Suppressor macrophage (primary cell): ENCODE measurements around the gene STXBP6.

Source experiments
- DNase-seq, 4 experiments: peaks; one replicate each; pipeline ENCODE4 v3.0.0-alpha.2; 2020 to 2022

STXBP6 gene

GRCh38 chr14:25014440-25014839 lies 35.5 kb downstream of the STXBP6 start:
- DNase-seq = no peak

GRCh38 chr14:25011095-25011494 lies 38.9 kb downstream of the STXBP6 start:
- DNase-seq = no peak

GRCh38 chr14:25010471-25010870 lies 39.5 kb downstream of the STXBP6 start:
- DNase-seq = no peak

GRCh38 chr14:25009891-25010290 lies 40.1 kb downstream of the STXBP6 start:
- no peak for DNase-seq

GRCh38 chr14:25007832-25008231 lies 42.1 kb downstream of the STXBP6 start:
- no peak for DNase-seq

- DNase-seq = no peak
These were observed 42.8 kb downstream of the STXBP6 start for GRCh38 chr14:25006961-25007795.

- no peak for DNase-seq
These were observed 43.9 kb downstream of the STXBP6 start for GRCh38 chr14:25006031-25006430.

DNA sequence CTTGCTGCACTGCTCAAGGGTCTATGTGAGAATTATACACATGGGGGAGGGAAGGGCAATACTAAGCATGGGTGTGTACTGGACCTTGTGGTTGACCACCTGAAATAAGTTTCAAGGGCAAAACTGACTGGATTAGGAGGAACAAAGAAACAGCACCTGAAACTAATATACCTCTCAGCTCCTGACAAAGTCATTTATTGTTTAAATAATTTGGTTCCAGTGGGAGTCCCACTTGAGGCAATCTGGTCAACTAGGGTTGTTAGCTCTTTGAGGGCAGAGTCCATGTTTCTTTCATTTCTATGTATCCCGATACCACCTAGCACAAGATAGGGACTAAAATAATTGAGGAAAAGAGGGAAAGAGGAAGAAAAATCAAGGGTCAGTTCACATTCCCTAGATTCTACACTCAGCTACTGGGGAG lies 45.5 kb downstream of the STXBP6 start:
- DNase-seq = no peak

- DNase-seq = no peak
These were observed 46.4 kb downstream of the STXBP6 start for GRCh38 chr14:25003537-25003936.

DNA sequence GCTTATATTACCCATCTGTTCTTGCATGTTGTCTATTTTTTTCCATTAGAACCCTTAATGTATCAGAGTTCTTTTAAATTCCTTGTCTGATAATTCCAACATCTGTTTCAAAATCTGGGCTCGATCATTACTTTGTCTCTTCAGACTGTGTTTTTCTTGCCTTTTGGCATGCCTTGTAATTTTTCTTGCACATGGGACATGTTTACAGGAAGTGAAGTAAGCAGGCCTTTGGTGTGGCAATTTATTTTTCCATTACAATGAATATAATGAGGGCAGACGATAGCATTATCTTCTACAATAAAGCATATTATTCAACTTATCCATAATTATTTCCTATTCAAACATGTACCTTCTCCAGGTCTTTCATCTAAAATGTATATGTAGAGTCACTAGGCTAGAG lies 48.3 kb downstream of the STXBP6 start:
- DNase-seq = no peak

DNA sequence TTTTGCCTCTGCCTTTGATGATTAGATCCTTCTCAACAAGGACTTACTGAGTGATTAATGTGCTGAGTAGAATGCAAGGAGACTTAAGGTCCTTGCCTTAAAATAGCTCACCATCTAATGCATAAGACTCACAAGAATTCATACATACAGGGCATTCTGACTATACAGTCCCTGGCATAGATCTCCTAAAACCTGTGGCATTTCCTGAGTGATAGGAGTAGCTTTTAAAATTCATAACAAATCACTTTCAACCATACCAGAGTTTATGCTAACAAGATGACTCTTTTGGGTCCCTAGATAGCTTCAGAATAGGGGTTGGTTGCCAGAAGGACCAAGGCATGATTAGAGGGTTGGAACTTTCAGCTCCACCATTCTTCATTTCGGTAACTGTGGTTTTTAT lies 48.8 kb downstream of the STXBP6 start:
- DNase-seq = no peak

DNA sequence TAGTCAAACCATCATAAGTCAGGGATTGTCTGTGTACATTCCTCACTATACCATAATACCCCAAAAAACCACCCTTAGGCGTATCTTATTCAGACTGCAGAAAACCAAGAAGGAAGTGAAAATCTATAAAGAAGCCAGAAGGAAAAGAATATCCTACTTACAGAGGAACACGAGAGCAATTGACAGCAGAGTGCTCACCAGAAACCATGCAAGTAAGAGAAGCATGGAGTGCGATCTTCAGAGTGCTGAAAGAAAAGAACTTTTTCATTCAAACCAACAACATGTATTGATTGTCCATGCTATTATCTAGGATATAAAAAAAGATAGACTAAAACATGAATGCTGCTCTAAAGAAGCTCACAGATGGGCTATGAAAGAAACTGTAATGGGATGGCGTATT lies 50.8 kb downstream of the STXBP6 start:
- no peak for DNase-seq

DNA sequence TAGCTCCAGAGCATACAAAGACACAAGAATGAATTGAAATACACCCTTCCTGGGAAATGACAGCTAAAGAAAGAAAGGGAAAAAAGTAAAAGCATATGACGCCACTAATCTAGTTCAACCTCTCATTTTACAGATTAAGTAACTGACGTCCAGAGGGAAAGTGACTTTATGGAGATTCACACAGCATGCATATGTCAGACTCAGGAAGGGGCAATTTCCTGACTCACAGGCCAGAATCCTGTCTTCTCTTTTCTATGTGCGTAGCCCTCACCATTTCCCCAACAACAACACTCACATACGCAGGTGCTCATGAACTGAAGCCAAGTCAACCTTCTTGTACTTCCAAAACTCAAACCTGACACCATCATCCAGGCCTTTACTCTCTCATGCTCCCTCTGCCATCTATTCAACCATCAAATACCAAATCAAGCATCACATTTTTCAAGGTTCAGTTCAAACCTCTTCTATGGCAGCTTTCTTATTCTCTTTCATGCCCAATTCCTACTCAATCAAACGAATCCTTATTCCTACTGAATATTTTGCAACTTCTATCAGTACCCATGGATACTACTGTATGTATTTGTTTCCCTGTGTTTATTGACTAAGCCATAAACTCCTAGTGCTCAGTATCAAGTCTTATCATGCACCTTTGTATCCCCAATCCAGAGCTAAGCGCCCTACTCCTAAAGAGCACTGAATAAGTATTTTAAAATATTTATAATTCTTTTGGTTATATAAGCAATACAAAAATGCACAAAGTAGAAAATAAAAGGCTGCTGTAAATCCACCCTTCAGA lies 52.8 kb downstream of the STXBP6 start:
- DNase-seq = no peak

GRCh38 chr14:24995016-24995415 lies 54.9 kb downstream of the STXBP6 start:
- DNase-seq = no peak

- peak in 3 of 4 experiments; percentile 23 to 39 (median 34) for DNase-seq
These were observed 56.3 kb downstream of the STXBP6 start for GRCh38 chr14:24993631-24994030.

GRCh38 chr14:24992624-24993360 lies 57.2 kb downstream of the STXBP6 start:
- no peak for DNase-seq

DNA sequence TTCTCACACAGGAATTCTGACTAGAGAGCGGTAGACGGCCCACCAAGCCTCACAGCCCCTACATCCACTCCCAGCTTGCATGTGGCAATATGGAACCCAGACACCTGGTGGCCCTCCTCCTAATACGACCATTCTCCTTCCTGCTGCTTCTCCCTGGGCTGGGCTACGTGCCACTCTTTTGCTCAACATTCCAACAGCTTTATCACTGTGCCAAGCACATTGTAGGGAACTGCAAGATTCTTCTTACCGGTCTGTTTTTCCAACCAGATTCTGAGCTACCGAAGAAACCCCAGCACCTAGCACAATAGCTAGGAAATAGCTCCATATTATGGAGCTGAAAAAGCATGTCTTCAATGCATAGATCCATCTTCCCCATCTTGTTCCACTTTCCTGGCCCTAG lies 58.1 kb downstream of the STXBP6 start:
- no peak for DNase-seq

- no peak for DNase-seq
These were observed 58.7 kb downstream of the STXBP6 start for GRCh38 chr14:24991288-24991687.

DNA sequence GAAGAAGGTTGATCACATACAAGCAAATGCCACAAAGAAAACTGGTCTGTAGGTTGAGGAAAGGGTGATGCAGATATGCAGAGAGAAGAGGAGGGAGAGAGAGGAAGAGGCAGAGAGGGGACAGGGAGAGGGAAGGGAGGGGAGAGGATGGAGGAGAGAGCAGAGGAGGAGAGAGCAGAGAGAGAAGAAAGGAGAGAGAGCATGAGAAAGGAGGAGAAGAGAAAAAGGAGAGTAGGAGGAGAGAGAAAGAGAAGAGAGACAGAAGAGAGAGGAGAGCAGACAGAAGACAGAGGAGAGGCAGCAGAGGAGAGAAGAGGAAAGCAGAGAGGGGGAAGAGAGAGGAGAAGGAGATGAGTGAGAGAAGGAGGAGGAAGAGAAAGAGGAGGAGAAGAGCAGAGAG lies 59.2 kb downstream of the STXBP6 start:
- no peak for DNase-seq

GRCh38 chr14:24990050-24990449 lies 59.9 kb downstream of the STXBP6 start:
- DNase-seq = peak; percentile 36 to 67 (median 48)

- peak; percentile 9 to 66 (median 48) for DNase-seq
These were observed 61.2 kb downstream of the STXBP6 start for GRCh38 chr14:24988760-24989159.

GRCh38 chr14:24986206-24986893 lies 63.6 kb downstream of the STXBP6 start:
- DNase-seq = no peak
